IPS-NIHi7 (cell line): ENCODE data around the gene CYP4F12.
"Not testable (repeated sequence)": the region's sequence is repeated elsewhere in the genome, so short reads cannot be mapped to it uniquely, and the experiment has no call there.

Source experiments
- DNase-seq: peaks from one replicate; pipeline ENCODE4 v3.0.0; 2012; ENCODE audit warnings: mixed read lengths; ENCODE audit errors: extremely low spot score

CYP4F12 gene

DNA sequence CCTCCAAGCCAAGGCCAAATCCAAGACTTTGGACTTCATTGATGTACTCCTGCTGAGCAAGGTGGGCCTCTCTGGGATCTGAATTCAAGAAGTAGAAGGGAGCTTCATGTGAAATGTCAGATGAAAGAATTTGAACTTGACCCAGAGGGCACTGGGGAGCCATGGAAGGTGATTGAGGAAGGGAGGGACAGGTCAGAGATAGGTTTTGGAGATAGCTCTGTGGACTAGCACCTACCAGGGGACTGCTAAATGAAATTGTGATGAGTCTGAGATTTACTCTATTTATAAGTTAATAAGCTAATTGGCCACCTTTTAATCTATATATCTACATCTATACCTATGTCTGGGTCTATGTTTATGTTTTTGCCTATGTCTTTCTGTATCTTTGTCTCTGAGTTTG lies 22.8 kb upstream of the CYP4F12 start:
- DNase-seq = not testable (repeated sequence)

DNA sequence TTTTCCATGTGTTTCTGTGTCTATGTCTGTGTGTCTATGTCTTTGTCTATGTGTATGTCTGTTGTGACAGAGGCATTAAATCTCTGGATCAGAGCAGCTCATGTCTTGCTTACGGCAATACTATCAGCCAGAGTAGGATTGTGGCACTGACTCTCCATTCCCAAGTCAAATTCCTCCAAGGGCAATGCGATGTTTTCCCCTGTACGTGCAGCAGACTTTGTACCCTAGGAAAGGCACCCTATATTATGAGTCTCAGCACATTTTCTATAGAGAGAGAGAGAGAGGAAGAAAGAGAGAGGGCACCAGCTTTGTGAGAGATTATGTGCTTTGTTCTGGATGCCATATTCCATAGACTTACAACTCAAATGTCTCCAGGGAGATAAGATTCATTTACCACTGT lies 21.1 kb upstream of the CYP4F12 start:
- no peak for DNase-seq

GRCh38 chr19:15652559-15653278 lies 20.2 kb upstream of the CYP4F12 start:
- no peak for DNase-seq

DNA sequence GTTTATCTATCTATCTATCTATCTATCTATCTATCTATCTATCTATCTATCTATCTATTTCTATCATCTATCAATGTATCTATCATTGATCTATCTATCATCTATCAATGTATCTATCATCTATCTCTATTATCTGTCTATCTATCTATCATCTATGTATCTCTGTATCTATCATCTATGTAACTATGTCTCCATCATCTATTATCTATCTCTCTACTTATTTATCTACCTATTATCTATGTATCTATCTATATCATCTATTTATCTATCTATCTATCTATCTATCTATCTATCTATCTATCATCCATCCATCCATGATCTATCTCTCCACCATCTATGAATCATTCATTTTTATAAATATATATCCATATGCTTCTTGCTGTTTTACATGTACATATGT lies 16.4 kb upstream of the CYP4F12 start:
- no peak for DNase-seq

DNA sequence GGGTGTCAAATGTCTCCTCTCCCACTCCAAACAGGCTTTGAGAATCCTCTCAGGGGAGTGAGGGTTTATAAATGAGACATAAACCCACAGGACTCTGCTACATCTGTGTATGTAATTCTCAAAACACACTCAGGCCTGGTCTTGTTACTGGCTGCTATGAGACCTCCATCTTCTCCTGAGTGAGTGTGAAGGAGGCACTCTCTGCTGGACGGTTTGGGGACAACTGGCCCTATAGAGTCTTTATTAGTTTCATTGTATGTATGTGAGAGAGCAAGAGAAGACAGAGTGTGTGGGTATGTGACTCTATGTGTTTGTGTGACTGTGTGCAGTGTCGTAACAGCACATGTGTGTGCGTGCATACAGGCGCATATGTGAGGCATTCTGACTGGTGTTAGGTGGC lies 9.6 kb upstream of the CYP4F12 start:
- DNase-seq = no peak

- no peak for DNase-seq
Observed at GRCh38 chr19:15666186-15666585, 6.7 kb upstream of the CYP4F12 start.

GRCh38 chr19:15666883-15667282 lies 6.0 kb upstream of the CYP4F12 start:
- DNase-seq = no peak

- DNase-seq = no peak
Observed at GRCh38 chr19:15669440-15669839, 3.4 kb upstream of the CYP4F12 start.

- no peak for DNase-seq
Observed at GRCh38 chr19:15669891-15670290, 3.0 kb upstream of the CYP4F12 start.

GRCh38 chr19:15671237-15671821 lies 1.6 kb upstream of the CYP4F12 start:
- no peak for DNase-seq

DNA sequence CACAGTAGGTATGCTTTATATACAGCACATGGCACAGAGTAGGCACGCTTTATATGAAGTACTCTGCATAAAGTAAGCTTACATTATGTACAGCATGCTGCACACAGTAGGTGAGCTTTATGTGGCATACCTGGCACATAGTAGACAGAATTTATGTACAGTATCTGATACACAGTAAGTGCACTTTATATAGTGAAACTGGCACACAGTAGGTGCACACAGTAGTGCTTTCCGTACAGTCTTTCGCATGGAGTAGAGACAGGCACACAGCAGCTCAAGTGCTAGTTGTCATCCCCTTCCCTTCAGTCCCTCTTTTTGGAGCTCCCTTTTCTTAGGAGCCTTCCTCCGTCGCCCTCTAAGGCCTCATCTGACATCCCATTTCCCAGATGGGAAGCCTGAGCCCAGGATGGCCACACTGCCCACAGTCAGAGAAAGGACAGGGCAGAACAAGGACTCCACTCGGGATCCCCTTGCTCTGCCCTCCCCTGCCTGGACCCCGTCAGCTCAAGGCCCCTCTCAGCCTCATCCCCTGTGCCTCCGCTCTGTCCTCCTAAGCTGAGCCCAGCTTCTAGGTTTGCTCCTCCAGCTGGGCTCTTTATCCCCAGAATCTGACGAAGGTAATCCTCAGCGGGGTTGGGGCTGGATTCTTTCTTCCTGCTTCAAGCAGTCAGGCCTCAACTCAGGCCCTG lies 852 bp upstream of the CYP4F12 start:
- no peak for DNase-seq

DNA sequence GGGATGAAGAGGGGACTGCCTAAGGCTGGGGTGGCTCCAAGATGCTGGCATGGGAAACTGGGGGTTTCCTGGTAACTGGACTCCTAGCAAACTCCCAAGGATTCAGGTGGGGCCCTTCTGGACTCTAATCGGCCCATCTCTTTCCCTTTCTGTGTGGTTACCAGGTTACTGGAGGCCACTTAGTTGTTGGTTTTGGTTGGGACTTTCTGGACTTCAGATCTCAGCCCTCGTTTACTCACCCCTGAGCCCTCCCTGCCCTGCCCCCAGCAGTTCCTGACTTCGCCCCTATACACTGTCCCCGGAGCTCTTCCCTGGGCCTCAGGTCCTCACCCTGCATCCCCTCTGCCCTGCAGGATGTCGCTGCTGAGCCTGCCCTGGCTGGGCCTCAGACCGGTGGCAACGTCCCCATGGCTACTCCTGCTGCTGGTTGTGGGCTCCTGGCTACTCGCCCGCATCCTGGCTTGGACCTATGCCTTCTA lies 328 bp downstream of the CYP4F12 start:
- DNase-seq = no peak

- DNase-seq = no peak
Observed at GRCh38 chr19:15675560-15675959, 2.7 kb downstream of the CYP4F12 start.

DNA sequence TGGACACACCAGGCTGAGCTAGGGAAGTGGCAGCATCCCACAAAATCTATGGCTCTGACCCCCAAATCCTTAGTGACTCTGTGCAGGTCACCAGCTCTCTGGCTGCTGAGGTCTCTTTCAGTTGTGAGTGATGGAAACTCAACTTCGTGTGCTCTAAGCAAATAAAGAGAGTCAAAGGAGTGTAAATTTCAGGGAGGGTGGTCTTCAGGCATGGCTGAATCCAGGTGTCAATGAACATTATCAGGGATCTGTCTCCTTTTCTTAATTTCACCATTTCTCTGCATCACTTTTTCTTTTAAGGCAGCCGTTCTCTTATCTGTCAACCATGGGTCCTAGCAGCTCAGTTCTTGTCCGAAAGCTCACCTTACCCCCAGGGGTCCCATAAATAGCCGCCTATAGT lies 6.2 kb downstream of the CYP4F12 start:
- DNase-seq = no peak

GRCh38 chr19:15679865-15680264 lies 7.0 kb downstream of the CYP4F12 start:
- not testable (repeated sequence) for DNase-seq

DNA sequence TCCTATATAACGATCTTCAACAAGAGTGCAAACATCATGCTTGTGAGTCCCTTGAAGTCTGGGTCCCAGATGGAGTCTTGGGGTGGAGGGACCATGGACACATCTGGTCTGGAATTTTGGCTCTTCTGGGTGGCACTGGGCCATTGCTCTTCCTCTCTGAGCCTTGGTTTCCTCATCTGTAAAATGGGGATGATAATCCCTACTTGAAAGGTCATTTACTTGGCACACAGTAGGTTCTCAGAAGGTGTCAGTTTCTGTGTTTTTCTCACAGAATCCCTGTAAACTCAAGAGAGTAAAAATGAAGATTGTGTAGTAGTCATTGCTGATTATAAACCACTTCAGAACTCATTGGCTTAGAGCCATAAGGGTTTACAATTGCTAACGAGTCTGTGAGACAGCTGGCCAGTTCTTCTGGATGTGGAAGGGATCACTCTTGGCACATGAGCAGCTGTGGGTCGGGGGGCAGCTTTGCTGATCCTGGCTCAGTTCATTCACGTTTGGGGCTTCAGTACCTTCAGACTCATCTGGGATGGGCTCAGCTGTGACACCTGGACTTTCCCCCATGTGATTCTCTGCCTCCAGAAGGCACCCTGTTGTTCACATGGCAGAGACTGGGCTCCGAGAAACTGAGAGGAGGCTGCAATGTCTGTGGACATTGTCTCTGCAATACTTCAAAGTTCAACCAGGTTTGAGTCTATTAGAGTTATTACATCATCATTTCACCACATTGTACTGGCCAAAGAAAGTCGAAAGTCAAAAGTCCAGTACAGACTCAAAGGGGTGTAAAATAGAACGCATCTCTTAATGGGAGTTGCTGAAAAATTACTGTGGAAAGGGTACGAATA lies 7.8 kb downstream of the CYP4F12 start:
- DNase-seq = no peak

DNA sequence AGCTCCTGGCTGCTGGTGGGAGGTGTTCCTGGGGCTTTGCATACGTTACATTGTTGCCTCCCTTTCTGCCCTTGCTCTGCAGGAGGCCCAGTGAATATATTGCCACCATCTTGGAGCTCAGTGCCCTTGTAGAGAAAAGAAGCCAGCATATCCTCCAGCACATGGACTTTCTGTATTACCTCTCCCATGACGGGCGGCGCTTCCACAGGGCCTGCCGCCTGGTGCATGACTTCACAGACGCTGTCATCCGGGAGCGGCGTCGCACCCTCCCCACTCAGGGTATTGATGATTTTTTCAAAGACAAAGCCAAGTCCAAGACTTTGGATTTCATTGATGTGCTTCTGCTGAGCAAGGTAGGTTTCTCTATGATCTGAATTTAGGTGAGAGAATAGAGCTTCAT lies 10.5 kb downstream of the CYP4F12 start:
- DNase-seq = no peak

DNA sequence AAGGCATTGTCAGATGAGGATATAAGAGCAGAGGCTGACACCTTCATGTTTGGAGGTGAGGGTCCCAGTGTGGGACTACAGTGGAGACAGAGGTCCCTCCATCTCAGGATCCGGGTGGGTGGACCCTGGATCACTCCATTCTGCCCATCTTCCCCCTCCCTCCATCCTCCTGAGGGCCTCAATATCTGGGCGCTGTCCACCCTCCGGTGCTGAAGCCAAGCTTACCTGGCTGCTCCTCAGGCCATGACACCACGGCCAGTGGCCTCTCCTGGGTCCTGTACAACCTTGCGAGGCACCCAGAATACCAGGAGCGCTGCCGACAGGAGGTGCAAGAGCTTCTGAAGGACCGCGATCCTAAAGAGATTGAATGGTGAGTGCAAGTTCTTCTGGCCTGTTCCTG lies 11.9 kb downstream of the CYP4F12 start:
- no peak for DNase-seq

GRCh38 chr19:15696654-15697194 lies 23.8 kb downstream of the CYP4F12 start:
- DNase-seq = no peak

DNA sequence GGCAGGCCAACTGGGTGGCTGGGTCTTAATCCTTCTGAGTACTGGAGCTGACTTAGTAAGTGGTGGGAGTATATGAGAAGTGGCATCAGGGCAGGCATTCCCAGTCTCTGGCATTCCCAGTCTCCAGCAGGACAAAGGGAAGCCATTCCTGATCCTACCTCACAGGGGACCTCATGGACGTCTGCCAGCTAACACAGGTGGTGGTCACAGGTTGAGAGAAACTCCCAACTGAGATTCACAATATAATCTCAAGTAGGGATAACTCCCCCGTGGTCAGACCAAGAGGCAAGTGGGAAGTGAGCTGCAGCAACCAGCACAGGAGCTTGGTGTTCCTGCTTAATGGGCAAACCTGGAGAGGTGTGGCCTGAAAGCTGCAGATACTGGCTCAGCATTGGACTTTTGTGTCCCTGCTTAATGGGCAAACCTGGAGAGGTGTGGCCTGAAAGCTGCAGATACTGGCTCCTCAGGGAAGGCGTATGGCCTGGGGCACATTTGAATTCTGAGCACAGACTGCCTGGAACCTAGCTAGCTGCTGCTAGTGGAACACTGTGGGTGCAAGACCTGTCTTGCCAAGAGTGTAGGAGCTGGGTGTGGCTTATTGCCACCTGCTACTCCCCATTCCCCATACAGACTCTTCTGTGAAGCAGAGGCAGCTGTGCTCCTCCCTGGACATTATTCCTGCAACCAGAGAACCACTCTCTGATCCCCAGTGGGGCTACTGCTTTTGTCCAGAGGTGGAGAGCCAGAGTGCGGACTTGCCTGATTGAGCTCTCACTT lies 29.1 kb downstream of the CYP4F12 start:
- no peak for DNase-seq

GRCh38 chr19:15702534-15702930 lies 29.6 kb downstream of the CYP4F12 start:
- DNase-seq = no peak
